GM21367 (cell line): ENCODE results near the gene STK10.

Source experiments
- ATAC-seq: cut with Tn5 transposase; IDR thresholded peaks from one replicate; pipeline ENCODE4 v1.9.1; 2021; ENCODE audit not compliant: unreplicated experiment

Gene STK10

GRCh38 chr5:171992305-171992704 is 195.7 kb downstream of the STK10 start:
- ATAC-seq, result no peak
